Central memory CD4-positive, alpha-beta T cell (primary cell): ENCODE measurements around the gene CTNNA2.
"Not testable (repeated sequence)": the region's sequence is repeated elsewhere in the genome, so short reads cannot be mapped to it uniquely, and the experiment has no call there.

ENCODE experiments used
- DNase-seq: peaks from one replicate; pipeline ENCODE4 v3.0.0; 2022

CTNNA2 gene

DNA sequence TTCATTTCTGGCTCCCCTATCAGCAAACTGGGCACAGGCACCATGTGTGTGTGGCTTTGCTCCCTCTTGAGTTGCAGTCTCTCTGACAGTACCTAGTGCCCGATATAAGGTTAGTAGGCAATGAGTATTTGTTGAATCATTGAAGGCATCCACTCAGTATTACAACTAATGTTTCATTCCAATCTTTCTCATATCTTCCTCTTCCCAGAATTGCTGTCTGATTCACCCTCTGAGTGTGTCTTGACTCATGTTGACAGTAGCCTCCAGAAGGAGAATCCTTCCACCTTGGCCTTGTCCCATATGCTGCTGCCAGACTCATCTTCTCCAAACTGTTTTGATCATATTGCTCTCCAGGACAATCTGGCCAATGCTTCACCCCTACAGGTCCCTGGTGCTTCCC is 589.2 kb downstream of the CTNNA2 start:
- DNase-seq: no peak

DNA sequence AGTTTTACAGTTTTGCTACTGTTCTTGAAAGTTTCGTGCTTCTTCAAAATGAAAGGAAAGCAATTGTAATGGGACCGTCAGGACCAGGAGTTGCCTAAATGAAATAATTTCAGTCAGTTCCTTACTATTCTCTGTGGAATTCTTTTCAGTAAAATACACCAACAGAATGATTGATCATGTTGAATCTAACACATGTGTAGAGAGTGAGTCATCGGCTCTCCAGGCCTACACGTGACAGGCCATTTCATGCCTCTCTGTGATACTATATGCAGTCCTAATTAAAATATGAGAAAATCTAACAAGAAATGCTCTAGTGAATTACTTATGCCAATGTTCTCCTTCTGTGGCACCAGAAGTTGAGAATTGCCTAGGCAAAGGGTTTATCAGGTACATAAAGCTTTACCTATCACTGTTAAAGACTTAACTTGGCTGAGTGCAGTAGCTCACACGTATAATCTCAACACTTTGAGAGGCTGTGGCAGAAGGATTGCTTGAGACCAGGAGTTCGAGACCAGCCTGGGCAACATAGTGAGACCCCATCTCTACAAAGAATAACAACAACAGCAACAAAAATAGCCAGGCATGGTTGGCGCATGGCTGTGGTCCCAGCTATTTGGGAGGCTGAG is 592.3 kb downstream of the CTNNA2 start:
- DNase-seq: no peak

DNA sequence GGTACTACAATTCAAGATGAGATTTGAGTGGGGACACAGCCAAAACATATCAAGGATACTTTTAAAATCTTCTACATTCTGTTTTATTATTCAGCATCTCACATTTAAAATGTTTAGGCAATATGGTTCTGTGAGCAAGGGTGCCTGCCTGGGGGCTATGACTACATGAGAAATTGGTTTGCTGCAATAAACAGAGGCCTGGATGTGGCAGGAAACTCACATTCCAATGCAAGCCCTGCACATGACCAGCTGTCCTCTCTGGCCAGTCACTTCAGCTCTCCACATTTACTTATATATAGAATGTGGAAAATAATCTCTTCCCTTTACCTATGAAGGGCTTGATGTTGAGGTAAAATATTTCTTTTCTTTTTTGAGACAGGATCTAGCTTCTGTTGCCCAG is 598.3 kb downstream of the CTNNA2 start:
- no peak for DNase-seq

DNA sequence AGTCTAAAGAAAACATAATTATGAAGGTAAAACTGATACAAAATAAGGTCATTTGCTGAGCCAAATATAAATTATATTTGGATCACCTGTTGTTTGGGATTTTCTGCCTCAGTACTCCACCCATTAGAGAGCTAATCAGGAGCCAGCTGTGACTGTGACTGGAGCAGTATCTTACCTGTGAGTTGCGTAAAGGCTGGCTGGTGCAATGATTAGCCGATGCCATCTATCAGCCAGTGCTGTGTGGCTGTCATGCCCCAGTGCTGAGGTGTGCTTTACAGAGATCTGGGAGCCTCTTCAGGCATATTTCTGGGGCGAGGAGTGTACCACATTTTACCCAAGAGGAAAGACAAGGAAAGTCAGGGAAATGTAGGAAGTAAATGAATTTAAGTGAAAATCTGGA is 599.9 kb downstream of the CTNNA2 start:
- DNase-seq: no peak

DNA sequence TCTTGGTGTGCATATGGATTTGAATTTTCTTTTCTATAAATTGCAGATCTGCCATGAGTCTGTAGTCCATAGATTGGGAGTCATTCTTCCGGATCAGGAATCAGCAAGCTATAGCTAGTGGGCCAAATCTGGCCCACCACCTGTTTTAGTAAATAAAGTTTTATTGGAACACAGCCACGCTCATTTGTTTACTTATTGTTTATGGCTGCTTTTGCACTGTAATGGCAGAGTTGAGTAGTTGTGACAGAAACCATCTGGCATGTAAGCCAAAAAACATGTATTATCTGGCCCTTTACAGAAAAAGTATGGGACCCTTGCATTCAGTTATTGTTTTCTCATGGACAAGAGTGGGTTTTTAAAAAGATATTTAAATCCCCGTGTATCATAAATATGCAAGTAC is 600.5 kb downstream of the CTNNA2 start:
- no peak for DNase-seq

DNA sequence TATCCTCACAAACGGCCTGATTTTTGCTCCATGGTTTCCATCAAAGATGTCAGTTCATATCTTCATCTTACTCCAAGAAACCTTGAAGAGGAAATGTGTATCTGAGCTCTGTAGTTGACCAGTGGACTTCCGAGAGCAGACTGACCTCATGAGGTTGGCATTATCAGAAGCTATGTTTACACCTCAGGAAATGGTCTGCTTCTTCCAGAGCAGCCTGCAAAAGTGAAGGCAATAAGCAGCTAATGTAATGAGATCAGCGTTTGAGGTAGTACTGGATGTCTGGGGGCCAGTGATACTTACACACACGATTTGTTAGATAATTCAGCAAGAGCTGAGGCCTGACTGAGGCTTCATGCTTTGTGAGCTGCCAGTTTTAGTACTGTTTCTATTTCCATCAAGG is 602.0 kb downstream of the CTNNA2 start:
- no peak for DNase-seq

DNA sequence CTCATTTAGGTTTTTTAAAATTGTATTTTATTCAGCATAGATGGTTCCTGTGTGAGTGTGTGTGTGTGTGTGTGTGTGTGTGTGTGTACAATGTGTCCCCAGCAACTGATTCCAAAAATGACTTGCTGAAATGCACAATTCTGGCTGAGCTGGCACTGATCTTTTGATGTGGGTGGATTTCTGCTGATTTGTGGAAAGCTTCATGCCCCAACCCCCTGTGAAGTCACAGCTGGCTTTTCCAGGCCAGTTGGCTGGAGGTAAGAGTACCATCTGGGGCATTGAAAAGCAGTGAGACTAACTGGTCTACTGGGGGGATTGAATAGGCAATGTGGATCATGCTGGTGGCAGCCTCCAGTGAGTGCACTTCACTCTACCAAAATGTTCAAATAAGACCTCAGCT is 604.5 kb downstream of the CTNNA2 start:
- DNase-seq: no peak

DNA sequence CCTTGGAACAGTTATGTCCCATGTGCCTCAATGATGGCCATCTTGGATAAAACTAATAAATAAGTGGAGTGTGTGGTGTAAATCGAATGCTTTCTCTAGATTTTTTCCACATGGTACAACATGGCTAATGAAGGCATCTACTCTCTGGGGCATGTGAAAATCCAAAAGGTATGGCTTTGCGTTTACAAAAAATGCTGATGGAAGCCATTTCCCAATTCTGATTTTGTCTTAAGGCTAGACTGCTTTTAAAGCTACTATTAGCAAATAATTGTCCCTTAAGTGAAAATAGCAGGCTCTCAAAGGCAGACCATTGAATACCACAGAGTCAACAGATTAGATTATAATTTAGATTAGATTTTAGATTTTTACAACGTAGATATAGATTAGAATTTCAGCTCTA is 608.0 kb downstream of the CTNNA2 start:
- DNase-seq: no peak

DNA sequence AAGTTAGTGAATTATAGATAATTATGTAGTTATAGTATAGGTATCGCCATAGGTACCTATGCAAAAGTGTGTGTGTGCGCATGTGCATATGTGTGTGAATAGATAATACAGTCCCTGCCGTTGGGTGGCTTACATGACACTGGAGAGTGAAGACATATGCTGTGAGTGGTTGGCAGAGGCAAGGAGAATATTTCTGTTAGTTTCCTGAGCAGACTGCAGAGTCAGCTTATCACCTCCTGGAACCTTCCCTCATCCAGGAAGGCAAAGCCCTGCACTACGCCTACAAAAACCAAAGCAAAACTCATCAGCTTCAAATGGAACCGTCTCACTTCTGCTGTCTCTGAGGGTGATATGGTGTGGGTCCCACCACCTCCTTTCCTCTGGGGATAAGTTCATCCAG is 609.8 kb downstream of the CTNNA2 start:
- no peak for DNase-seq

DNA sequence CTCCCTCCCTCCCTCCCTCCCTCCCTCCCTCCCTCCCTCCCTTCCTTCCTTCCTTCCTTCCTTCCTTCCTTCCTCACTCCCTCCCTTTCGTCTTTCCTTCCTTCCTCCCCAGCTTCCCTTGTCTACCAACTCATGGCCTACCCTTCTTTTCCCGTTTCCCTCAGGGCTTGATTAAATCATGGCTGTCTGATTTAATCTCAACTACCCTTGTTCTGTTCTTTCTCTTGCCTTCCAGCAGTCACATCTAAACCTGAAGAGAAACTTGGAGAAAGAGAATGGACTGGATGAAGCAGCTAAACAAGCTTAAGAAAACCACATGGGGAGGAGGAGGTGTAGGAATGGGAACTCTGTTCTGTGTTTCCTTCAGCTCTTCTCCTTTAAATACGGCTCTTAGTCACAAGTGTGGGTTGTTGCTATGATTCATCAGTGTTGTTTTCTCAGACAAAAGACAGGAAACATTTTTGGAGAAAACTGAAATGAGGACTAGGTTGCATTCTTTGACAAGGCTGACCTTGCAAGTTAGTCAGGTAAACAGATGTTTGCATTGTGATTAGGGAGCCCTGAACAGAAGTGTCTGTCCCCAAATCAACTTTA is 613.8 kb downstream of the CTNNA2 start:
- no peak for DNase-seq

DNA sequence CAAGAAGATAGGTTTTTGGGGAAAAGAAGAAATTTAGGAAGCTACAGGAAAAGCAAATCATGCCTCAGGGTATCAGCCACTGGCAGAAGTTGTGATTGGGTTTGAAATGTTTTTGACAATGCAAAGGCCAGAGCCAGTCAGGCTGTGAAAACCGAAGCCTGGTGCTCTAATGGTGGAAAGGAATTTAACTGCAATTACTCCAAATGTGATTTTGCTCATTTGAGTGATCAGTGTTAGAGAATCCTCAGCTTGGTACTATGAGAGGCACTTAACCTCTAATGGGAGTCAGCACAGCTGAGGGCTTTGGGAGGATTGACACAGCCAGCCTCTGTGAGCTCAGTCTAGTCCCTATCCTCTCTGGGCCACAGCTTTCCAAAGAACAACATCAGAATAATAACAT is 615.2 kb downstream of the CTNNA2 start:
- DNase-seq: no peak

DNA sequence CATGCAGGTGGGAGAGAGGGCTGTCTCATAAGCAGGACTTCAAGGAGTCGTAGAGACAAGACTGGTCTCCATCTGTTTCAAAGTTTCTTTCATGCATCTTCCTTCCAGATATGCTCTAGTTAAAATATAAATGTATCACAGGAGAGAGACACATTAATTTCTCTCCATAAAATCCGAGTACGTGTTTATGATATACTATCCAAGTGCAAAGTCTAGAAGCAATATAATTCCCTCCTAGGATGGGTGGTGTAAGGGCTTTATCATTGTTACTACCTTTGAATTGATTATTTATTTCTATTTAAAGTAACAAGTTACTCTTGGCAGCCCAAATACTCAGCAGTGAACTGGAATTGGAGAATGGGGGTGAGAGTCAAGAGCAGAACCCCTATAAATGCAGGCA is 619.4 kb downstream of the CTNNA2 start:
- no peak for DNase-seq

DNA sequence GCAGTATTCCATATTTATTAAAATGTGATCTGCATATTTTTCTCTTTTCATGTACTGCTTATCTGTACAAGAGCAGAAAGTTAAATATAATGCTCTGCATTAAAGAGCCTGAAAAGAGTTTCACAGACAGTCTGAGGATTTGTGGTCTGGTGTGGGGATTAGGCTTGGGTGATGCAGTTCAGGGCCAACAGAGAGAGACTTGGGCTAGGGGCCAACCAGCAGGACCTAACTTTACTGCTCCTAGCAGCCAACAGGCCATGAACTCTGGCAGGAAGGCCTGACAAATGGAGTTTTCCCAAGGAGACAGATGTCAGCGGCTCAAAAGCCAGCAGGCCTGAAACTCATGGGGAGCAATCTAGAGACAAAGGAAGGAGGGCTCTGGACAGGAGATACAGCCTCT is 622.1 kb downstream of the CTNNA2 start:
- no peak for DNase-seq

DNA sequence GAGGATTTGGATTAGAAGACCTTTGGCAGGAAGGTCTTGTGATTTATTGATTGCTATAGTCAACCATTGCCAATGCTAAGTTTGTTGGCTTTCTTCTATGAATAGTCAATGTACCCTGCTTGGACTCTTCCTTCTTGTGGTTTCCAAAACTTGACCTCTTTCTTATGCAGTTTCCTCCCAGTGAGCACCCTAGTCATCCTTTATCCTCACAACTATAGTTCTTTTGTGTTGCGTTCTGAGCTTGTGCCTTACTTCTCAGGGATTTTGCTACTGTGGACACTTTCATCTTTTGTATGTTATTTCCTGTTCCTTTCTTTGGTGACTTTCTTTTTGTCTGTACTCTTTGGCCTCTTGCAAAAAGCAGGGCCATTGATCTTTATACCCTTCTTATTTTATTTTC is 623.5 kb downstream of the CTNNA2 start:
- DNase-seq: no peak

DNA sequence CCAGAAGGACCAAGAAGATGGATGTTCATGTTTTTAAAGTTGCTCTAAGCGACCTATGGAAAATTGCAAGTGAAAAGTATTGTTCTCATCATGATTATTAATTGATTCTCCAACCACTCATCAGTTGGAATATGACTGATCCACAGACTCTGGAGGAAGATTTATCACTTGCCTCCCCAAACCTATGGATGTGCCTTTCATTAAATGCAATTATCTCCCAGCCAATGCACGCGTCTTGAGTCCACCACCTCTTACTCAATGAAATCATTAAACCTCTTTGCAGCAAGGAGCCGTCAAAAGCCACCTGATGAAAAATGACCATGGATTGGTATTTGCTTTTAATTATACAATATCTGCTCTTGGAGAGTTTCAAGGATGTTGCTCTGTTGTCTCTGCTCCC is 626.1 kb downstream of the CTNNA2 start:
- no peak for DNase-seq

DNA sequence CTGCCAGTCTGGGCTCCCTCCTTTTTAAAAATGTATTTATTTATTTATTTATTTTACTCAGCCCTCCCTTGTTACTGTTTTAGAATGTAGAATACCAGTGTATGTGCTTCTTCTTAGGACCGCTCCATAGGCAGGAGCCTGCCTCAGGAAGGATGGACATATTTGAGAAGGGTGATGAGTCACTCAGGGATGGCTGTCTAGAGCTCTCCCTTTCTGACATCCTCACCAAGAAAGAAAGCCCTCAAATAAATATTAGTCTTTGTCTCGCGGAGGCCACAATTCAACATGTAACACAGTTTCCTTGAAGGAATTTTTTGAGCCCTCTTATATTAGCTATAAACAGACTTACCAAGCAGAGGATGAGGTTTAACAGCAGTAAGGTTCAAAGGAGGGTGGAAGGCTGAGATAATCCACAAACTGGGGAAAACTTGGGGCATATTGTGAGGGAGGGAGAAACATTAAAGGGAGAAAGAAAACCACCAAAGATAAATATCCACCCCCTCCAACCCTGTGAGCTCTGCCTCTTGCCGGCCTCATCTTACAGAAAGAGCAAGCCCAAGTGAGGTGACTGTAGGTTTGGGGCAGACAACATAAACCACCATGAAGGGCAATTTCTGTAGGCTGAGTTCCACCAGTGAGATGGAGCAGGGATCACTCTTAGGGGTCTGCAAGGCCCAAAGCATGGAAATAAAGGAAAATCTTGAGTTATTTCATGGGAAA is 628.3 kb downstream of the CTNNA2 start:
- DNase-seq: no peak

DNA sequence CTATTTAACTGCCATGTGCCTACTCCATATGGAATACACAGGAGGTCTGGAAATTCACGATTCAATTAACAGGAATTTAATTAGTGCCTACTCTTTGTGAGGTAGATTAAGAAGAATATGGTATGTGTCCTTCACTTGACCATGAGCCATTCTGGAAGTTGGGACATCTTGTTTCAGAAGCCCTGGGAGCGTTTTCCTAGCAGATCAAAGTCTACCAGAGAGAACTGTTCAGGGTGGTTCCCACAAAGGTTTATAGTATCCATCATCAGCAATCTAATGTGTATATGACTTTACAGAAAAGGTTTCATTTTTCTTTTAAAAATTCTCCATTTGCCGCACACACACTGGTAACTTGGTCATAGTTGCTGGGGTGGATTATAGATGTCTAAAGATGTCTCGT is 632.6 kb downstream of the CTNNA2 start:
- no peak for DNase-seq

DNA sequence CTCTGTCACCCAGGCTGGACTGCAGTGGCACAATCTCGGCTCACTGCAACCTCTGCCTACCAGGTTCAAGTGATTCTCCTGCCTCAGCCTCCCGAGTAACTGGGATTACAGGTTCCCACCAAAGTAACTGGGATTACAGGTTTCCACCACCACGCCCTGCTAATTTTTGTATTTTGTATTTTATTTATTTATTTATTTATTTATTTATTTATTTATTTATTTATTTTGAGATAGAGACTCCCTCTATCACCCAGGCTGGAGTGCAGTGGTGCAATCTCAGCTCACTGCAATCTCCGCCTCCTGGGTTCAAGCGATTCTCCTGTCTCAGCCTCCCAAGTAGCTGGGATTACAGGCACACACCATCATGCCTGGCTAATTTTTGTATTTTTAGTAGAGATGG is 633.9 kb downstream of the CTNNA2 start:
- not testable (repeated sequence) for DNase-seq

DNA sequence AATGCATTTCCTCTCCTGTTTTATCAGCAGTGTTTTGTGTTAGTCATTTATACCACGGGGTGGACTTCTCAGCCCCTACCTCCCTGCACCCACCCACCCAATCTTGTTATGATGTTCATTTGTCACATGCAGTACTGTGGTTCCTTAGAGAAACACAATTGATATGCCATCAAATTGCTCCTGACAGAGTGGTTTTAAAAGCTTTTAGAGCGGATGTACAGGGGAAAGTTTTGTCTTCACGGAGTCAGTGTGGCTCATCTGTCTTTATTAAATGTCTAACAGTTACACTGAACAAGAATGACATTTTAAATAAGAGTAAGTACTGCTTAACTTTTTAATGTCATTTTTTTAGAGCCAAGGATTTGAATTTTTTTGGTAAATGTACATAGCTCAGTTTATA is 634.8 kb downstream of the CTNNA2 start:
- DNase-seq: no peak

DNA sequence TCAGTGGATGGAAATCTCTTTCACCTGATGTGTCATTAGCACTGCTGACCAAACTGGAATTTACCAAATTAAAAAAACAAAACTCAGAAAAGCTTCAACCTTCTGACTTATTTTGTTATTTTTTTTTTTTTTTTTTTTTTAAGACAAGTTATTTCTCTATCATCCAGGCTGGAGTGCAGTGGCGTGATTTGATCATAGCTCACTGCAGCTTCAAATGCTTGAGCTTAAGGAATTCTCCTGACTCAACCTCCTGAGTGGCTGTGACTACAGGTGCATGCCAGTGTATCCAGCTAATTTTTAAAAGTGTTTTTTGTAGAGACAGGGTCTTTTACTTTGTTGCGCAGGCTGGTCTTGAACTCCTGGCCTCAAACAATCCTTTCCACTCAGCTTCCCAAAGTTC is 636.1 kb downstream of the CTNNA2 start:
- no peak for DNase-seq

DNA sequence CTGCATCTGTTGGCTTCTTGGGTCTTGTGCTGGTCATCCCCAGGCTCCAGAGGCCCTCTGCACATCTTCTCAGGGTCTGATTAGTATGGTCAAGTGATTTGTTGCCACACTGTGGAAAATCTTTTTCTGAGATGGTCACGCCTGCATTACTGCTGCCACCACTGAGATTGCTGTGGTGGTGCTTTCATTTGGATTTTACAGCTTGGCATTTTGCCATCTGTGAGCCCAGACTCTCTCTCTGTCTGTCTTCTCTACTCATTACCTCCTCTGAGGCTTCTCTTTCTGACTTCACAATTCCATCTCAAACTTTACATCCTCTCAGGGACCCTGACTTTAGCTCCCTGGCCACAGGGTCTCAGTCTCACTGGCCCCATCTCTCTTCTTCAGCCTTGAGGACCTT is 637.1 kb downstream of the CTNNA2 start:
- no peak for DNase-seq

DNA sequence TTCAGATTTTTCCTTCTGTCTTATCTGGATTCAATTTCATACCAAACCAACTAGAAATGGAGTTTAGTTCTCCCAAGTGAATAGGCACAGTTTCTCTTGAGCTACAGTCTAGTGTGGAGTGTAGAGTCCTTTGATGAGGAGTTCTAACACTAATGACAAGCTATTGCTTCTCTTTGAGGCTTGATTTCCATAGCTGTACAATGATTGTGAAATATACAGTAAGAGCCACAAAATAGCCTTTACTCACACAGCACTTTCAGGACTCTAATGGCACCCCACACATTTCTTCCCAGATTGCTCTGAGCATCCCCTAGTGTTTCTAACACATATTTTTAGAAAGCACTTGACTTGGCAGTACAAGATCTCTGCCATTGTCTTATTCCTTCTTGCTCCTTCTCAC is 638.4 kb downstream of the CTNNA2 start:
- DNase-seq: no peak

DNA sequence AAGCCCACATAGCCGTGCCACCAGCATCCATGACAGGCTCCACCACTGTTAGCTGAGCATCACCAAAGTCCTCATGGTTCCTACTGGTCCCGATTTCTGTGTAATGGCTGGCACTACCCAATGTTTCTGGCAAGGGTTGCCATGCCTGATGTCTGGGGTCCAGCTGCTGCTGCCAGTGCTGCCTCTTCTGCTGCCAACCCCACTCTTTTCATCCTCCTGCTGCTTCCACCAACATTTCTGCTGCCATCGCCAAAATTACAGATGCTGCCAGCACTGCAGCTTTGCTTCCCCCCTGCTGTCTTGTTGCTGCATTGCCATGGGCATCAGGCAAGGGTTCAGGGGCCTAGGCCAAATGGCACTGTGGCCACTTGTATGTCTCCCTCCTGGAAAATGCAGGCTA is 638.8 kb downstream of the CTNNA2 start:
- DNase-seq: no peak

DNA sequence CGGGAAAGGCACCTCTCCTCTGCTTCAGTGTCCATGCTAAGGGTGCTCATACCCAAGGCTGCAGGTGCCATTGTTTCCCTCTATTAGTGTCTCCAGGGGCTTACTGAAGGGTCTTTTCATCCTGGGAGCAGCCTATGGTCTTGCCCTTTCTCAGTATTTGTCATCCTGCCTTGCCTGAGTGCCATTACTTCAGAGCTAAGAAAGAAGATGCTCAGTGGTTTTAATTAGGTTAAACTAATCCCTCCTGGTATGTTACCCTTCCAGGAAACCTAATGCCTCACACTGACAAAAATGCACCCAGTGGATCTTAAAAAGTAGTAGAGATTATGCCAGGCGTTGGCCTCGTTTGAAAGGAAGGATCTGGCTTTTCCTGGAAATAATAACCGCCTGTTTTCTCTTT is 640.3 kb downstream of the CTNNA2 start:
- DNase-seq: no peak

DNA sequence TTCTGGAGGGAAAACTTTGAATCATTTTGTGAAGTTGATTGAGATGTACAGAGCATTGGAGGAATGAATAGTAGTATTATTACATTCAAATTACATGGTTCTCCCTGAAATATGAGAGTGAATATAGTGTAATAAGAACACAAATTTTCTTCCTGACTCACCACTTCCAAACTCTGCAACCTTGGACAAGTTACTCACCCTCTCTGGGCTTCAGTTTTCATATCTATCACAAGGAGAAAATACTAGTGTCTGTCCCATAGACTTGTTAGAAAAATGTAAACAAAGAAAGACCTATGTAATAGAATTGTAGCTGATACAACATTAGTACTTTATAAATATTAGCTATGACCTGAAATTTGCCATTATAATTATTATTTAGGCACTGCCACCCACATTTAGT is 640.9 kb downstream of the CTNNA2 start:
- no peak for DNase-seq
